Activated T-helper 17 cell treated with anti-CD3 and anti-CD28 coated beads, Interleukin-2, amount 50 U/mL, for 72 hours (primary cell): Measurements from ENCODE around the gene POLRMT. TPM values are rescaled to one million over a fixed set of nuclear protein-coding genes. Genes with fewer than 3 reads are reported as not detected.
A peak's percentile ranks its signal among the peaks of the same experiment; 100 is the strongest.
"Not testable (repeated sequence)": the region's sequence is repeated elsewhere in the genome, so short reads cannot be mapped to it uniquely, and the experiment has no call there.

Experiments
- ATAC-seq: fragments of 150-1000 bp; cut with Tn5 transposase; replicated peaks from 2 replicates; pipeline ENCODE4 v1.10.0; 2021; ENCODE audit warnings: mild to moderate bottlenecking, moderate library complexity
- H3K27ac Mint-ChIP-seq: one replicate; pipeline ENCODE4 v1.8.0; 2022; ENCODE audit warnings: mixed read lengths
- H3K27me3 Mint-ChIP-seq: one replicate; pipeline ENCODE4 v1.8.0; 2022; ENCODE audit warnings: mixed read lengths
- H3K36me3 Mint-ChIP-seq: one replicate; pipeline ENCODE4 v1.8.0; 2022; ENCODE audit warnings: low read depth, mild to moderate bottlenecking, mixed read lengths
- H3K4me1 Mint-ChIP-seq: one replicate; pipeline ENCODE4 v1.8.0; 2022; ENCODE audit warnings: mixed read lengths
- H3K4me3 Mint-ChIP-seq: one replicate; pipeline ENCODE4 v1.8.0; 2022; ENCODE audit warnings: mild to moderate bottlenecking, mixed read lengths
- H3K9me3 Mint-ChIP-seq: one replicate; pipeline ENCODE4 v1.8.0; 2022; ENCODE audit warnings: mixed read lengths
- total RNA-seq, 2 donors: library from RNA; stranded (reverse); gene quantifications; one replicate each; pipeline ENCODE4 v1.2.3, GENCODE V29; 2022

POLRMT gene
- total RNA-seq, 2 donors from 2014 or later = 46.1 to 59.8 TPM

- no peaks in the 10 kb centered on the region for H3K9me3 Mint-ChIP-seq
- H3K4me3 Mint-ChIP-seq = no peak overlapping the region
These were observed 39.0 kb downstream of the POLRMT start for GRCh38 chr19:594265-594870.

GRCh38 chr19:593505-593904 is 39.8 kb downstream of the POLRMT start:
- ATAC-seq = no peak
- H3K4me1 Mint-ChIP-seq = no peaks in the 10 kb centered on the region
- peaks cover 2% of the 10 kb centered on the region for H3K27me3 Mint-ChIP-seq
- no peak overlapping the region for H3K4me3 Mint-ChIP-seq
- no peaks in the 10 kb centered on the region for H3K36me3 Mint-ChIP-seq
- no peak overlapping the region for H3K27ac Mint-ChIP-seq
- no peaks in the 10 kb centered on the region for H3K9me3 Mint-ChIP-seq

More at GRCh38 chr19:594265-594870, 39.0 kb downstream of the POLRMT start:
- ATAC-seq = no peak
- H3K27ac Mint-ChIP-seq = no peak overlapping the region
- no peaks in the 10 kb centered on the region for H3K4me1 Mint-ChIP-seq
- no peaks in the 10 kb centered on the region for H3K36me3 Mint-ChIP-seq
- H3K27me3 Mint-ChIP-seq = peaks cover 2% of the 10 kb centered on the region

- Mint-ChIP-seq H3K36me3 (no peaks in the 10 kb centered on the region), H3K4me1 (no peaks in the 10 kb centered on the region), H3K27ac (no peak overlapping the region), H3K9me3 (no peaks in the 10 kb centered on the region), H3K27me3 (peaks cover 2% of the 10 kb centered on the region), H3K4me3 (no peak overlapping the region)
- ATAC-seq = no peak
These were observed 40.3 kb downstream of the POLRMT start for GRCh38 chr19:593055-593454.

GRCh38 chr19:592101-592500 is 41.2 kb downstream of the POLRMT start:
- Mint-ChIP-seq H3K4me1 (no peaks in the 10 kb centered on the region), H3K4me3 (no peak overlapping the region), H3K27me3 (peaks cover 2% of the 10 kb centered on the region), H3K9me3 (no peaks in the 10 kb centered on the region), H3K27ac (no peak overlapping the region), H3K36me3 (no peaks in the 10 kb centered on the region)
- no peak for ATAC-seq

- Mint-ChIP-seq H3K9me3 (no peaks in the 10 kb centered on the region), H3K27ac (no peak overlapping the region), H3K36me3 (no peaks in the 10 kb centered on the region), H3K27me3 (peaks cover 2% of the 10 kb centered on the region), H3K4me3 (peak overlapping the region; percentile 12), H3K4me1 (no peaks in the 10 kb centered on the region)
- no peak for ATAC-seq
These were observed 42.0 kb downstream of the POLRMT start for GRCh38 chr19:591099-591958.

- Mint-ChIP-seq H3K36me3 (no peaks in the 10 kb centered on the region), H3K9me3 (no peaks in the 10 kb centered on the region), H3K4me3 (no peak overlapping the region), H3K27me3 (peaks cover 2% of the 10 kb centered on the region), H3K4me1 (no peaks in the 10 kb centered on the region), H3K27ac (no peak overlapping the region)
- no peak for ATAC-seq
These were observed 42.6 kb downstream of the POLRMT start for GRCh38 chr19:590750-591098.

- Mint-ChIP-seq H3K9me3 (no peaks in the 10 kb centered on the region), H3K27ac (no peak overlapping the region), H3K4me3 (no peak overlapping the region)
These were observed 43.0 kb downstream of the POLRMT start for GRCh38 chr19:590396-590745.

GRCh38 chr19:589693-590395 is 43.5 kb downstream of the POLRMT start, which contains the start of gene HCN2:
Gene HCN2, plus strand, starts transcription at chr19:589881. Its CDS starts 65 bp downstream, at chr19:589946.
- Mint-ChIP-seq H3K4me3 (peak within 1 kb of the TSS; percentile 13), H3K27ac (no peak within 1 kb of the TSS), H3K36me3 (no peaks in the 10 kb centered on the region), H3K27me3 (peaks cover 2% of the 10 kb centered on the region), H3K4me1 (no peaks in the 10 kb centered on the region), H3K9me3 (no peaks in the 10 kb centered on the region)
- ATAC-seq = peak; percentile 1

More at GRCh38 chr19:590396-590745, 43.0 kb downstream of the POLRMT start:
- Mint-ChIP-seq H3K27me3 (peaks cover 2% of the 10 kb centered on the region), H3K36me3 (no peaks in the 10 kb centered on the region), H3K4me1 (no peaks in the 10 kb centered on the region)
- peak; percentile 21 for ATAC-seq

GRCh38 chr19:588741-589692 is 44.3 kb downstream of the POLRMT start:
- H3K4me3 Mint-ChIP-seq = peak overlapping the region; percentile 13
- H3K27me3 Mint-ChIP-seq = peaks cover 2% of the 10 kb centered on the region
- H3K36me3 Mint-ChIP-seq = no peaks in the 10 kb centered on the region
- no peaks in the 10 kb centered on the region for H3K4me1 Mint-ChIP-seq
- no peak for ATAC-seq
- H3K9me3 Mint-ChIP-seq = no peaks in the 10 kb centered on the region
- H3K27ac Mint-ChIP-seq = no peak overlapping the region

- no peak overlapping the region for H3K4me3 Mint-ChIP-seq
- no peaks in the 10 kb centered on the region for H3K4me1 Mint-ChIP-seq
- peaks cover 1% of the 10 kb centered on the region for H3K36me3 Mint-ChIP-seq
- no peaks in the 10 kb centered on the region for H3K9me3 Mint-ChIP-seq
- peaks cover 2% of the 10 kb centered on the region for H3K27me3 Mint-ChIP-seq
- ATAC-seq = peak; percentile 59
- no peak overlapping the region for H3K27ac Mint-ChIP-seq
These were observed 45.1 kb downstream of the POLRMT start for GRCh38 chr19:588093-588740.

- Mint-ChIP-seq H3K9me3 (no peaks in the 10 kb centered on the region), H3K27me3 (no peaks in the 10 kb centered on the region), H3K36me3 (peaks cover 8% of the 10 kb centered on the region), H3K4me1 (no peaks in the 10 kb centered on the region), H3K27ac (no peak overlapping the region), H3K4me3 (no peak overlapping the region)
- no peak for ATAC-seq
These were observed 47.7 kb downstream of the POLRMT start for GRCh38 chr19:585551-586110.

GRCh38 chr19:585146-585545 is 48.2 kb downstream of the POLRMT start:
- H3K4me3 Mint-ChIP-seq, ATAC-seq, H3K9me3 Mint-ChIP-seq, H3K27me3 Mint-ChIP-seq, H3K27ac Mint-ChIP-seq, H3K4me1 Mint-ChIP-seq: not testable (repeated sequence)
- H3K36me3 Mint-ChIP-seq = peaks cover 12% of the 10 kb centered on the region

GRCh38 chr19:584240-585001 is 48.9 kb downstream of the POLRMT start:
- Mint-ChIP-seq H3K4me1 (no peaks in the 10 kb centered on the region), H3K36me3 (peaks cover 16% of the 10 kb centered on the region), H3K27ac (no peak overlapping the region), H3K9me3 (no peaks in the 10 kb centered on the region), H3K27me3 (no peaks in the 10 kb centered on the region), H3K4me3 (no peak overlapping the region)
- ATAC-seq = peak; percentile 71
